GM12891 (cell line): Measurements from ENCODE around the gene THSD7B.

ENCODE experiments used
- POLR2A ChIP-seq: IDR thresholded peaks from 2 replicates; pipeline ENCODE4 v1.6.1; 2011; ENCODE audit warnings: low read depth, low read length, control low read depth
- POLR2AphosphoS5 ChIP-seq: IDR thresholded peaks from 2 replicates; pipeline ENCODE4 v1.6.1; 2011; ENCODE audit warnings: low read depth, low read length, control low read depth
- POU2F2 ChIP-seq: IDR thresholded peaks from 2 replicates; pipeline ENCODE4 v1.6.1; 2011; ENCODE audit warnings: low read depth, mild to moderate bottlenecking, control low read depth, low read length, moderate library complexity
- SPI1 ChIP-seq: IDR thresholded peaks from 2 replicates; pipeline ENCODE4 v1.6.1; 2011; ENCODE audit warnings: low read depth, low read length, control low read depth
- TAF1 ChIP-seq: IDR thresholded peaks from 2 replicates; pipeline ENCODE4 v1.6.1; 2011; ENCODE audit warnings: low read depth, low read length, control low read depth

DNA sequence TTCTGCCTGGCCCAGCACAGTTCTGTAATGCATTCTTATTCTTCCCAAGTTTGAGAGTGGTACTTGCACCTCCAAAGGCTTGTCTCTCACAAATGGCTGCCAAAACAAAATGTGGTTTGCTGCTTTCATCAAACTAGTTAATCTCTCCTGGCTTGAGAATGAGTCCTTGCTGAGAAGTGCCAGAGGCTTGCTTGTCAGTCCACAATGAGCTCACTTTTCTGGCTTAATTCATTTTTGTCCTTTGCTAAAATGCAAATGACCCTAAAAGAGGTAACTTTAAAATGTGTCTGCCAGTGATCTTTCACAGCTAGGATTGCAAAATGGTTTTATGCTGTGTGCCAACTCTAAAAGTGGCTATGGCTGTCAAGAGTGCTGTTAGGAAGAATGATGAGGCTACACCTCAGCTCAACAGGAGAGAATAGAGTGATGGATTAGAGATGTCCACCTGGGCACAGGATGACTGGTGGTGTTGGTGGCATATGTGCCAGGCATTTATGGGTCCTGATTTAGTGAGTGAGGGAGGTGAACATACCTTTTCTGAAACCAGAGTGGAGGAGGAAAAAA is 907.7 kb downstream of the THSD7B start:
- TF ChIP-seq POLR2A (no peak), TAF1 (no peak), POU2F2 (no peak), POLR2AphosphoS5 (no peak), SPI1 (no peak)
